Right lobe of liver (tissue), 6 donors: ENCODE results near the gene HOXA11. TPM values are rescaled to one million over a fixed set of nuclear protein-coding genes. Genes with fewer than 3 reads are reported as not detected.

Experiments used
- ATAC-seq, 4 donors: fragments of 200-7000 bp; cut with Tn5 transposase; one replicate each; pipeline ENCODE4 v1.9.1; 2020; ENCODE audit warnings: mild to moderate bottlenecking in 4 of 4, moderate library complexity in 4 of 4
- DNase-seq, 3 donors: peaks; one replicate each; pipeline ENCODE4 v3.0.0-alpha.2; 2020
- H3K27ac ChIP-seq, 3 donors: fragments of 200-600 bp; one replicate each; pipeline ENCODE4 v1.8.0; 2022
- H3K27me3 ChIP-seq, 2 donors: fragments of 200-600 bp; one replicate each; pipeline ENCODE4 v1.8.0; 2022
- H3K36me3 ChIP-seq, 4 donors: fragments of 200-600 bp; sonication (generic) in 1 of 4; one replicate each; pipeline versions ENCODE4 v1.5.1 to v1.8.0; 2017 to 2022; ENCODE audit warnings: control low read depth in 1 of 4
- H3K4me1 ChIP-seq, 4 donors: fragments of 200-600 bp; sonication (generic) in 1 of 4; one replicate each; pipeline versions ENCODE4 v1.5.1 to v1.8.0; 2017 to 2022; ENCODE audit warnings: control low read depth in 1 of 4
- H3K4me3 ChIP-seq, 3 donors: fragments of 200-600 bp; one replicate each; pipeline ENCODE4 v1.8.0; 2022
- H3K9me3 ChIP-seq, 4 donors: fragments of 200-600 bp; sonication (generic) in 1 of 4; one replicate each; pipeline versions ENCODE4 v1.5.1 to v1.8.0; 2017 to 2022; ENCODE audit warnings: control low read depth in 1 of 4
- POLR2A ChIP-seq: fragments of 450-650 bp; IDR thresholded peaks from one replicate; pipeline ENCODE4 v1.6.1; 2017; ENCODE audit warnings: antibody characterized with exemption, mild to moderate bottlenecking
- WGBS: methylation state at CpG from one replicate; pipeline ENCODE4 v1.1.6; 2018; ENCODE audit warnings: low coverage, low lambda C conversion rate; ENCODE audit not compliant: insufficient coverage; ENCODE audit errors: missing lambda C conversion rate; 5-methylcytosine and 5-hydroxymethylcytosine counted together
- intact Hi-C, 2 donors: fragments of 100-400 bp; cut with DNase I; formaldehyde crosslinking; loops; one replicate each; pipeline versions ENCODE4 v1.11.2 to v1.14.1; 2022
- total RNA-seq, 6 experiments: library from RNA; depleted of rRNA in 2 of 6; stranded (reverse); fragments of >200 nt in 2 of 6; fragmentation: NEBNext Ultra II Directional in 3 of 6; extraction: Animal tissue kit (Norgen Biotek cat#: 25700) in 3 of 6; gene quantifications; one replicate each; pipeline versions ENCODE4 v1.1.0 to v1.2.4, GENCODE V29; 2016 to 2023
- TF ChIP-seq, protein P1 (sequence below), 4 donors: fragments of 200-600 bp in 3 of 4; fragments of 450-650 bp in 1 of 4; IDR thresholded peaks; one replicate each; pipeline versions ENCODE4 v1.5.1 to v1.8.0; 2016 to 2022; ENCODE audit warnings: antibody characterized with exemption in 4 of 4, mild to moderate bottlenecking in 2 of 4
- donor health status: DM: no; HTN: yes; CAD: no.
- donor health status: DM: no; HTN: no; CAD: no.
- donor health status: DM: no; HTN: no; CAD: no.
- donor health status: DM: no; HTN: yes; CAD: no.
- donor health status: DM: no; HTN: yes; CAD: no.

The HOXA11 gene
- total RNA-seq, 6 experiments from 2014 or later, result not detected

DNA sequence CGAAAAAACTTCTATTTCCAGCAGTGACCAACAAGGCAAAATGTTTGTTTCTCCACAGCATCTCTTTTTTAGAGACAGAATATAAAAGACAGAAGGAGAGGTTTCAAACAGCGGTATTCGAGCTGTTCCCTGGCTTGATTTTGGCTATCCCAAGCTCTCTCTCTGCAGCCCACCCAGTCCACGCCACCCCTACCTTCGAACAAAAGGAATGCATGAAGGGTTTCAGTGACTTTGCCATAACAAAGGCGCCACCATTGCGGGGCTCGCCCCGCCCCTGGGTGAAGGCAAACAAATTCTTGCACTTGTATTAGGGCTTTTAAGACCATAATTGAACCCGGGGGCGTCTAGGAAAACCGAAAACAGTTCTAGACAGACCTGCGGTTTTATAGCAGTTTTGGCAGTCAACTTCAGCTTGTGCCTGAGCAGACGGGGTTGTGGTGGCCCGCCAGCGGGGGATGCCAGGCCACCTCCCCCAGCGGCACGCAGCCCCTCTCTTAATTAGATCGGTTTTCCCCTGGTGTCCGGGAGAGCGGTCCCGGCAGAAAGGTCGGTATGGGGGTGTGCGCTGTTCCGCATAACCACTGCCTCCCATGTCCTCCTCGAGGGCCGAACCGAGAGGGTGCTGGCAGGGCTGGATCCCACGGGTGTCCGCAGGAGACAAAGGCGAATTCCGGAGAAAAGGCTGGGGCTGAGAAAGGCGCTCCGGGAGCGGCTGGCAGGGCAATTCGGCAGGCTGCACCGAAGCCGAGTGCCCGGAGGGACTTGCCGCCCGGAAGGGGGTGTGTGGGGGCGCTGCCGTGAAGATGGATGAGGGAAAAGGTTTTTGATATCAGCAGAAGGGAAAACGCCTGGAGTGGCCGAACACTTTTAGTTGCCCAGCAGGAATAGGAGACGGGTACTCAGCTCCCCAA is 2.7 kb upstream of the HOXA11 start:
- Histone ChIP-seq H3K36me3 (no peaks in the 10 kb centered on the region), H3K9me3 (no peaks in the 10 kb centered on the region), H3K27ac (no peak overlapping the region), H3K4me3 (no peak overlapping the region), H3K27me3 (peaks cover 17 to 88% of the 10 kb centered on the region in 2 donors), H3K4me1 (peaks cover 0 to 25% (median 2%) of the 10 kb centered on the region in 4 donors)
- TF ChIP-seq, protein P1, sequence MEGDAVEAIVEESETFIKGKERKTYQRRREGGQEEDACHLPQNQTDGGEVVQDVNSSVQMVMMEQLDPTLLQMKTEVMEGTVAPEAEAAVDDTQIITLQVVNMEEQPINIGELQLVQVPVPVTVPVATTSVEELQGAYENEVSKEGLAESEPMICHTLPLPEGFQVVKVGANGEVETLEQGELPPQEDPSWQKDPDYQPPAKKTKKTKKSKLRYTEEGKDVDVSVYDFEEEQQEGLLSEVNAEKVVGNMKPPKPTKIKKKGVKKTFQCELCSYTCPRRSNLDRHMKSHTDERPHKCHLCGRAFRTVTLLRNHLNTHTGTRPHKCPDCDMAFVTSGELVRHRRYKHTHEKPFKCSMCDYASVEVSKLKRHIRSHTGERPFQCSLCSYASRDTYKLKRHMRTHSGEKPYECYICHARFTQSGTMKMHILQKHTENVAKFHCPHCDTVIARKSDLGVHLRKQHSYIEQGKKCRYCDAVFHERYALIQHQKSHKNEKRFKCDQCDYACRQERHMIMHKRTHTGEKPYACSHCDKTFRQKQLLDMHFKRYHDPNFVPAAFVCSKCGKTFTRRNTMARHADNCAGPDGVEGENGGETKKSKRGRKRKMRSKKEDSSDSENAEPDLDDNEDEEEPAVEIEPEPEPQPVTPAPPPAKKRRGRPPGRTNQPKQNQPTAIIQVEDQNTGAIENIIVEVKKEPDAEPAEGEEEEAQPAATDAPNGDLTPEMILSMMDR (IDR thresholded peaks at IDR 0.05), result no peak
- TF ChIP-seq POLR2A, result no peak
- DNase-seq, result peak in 2 of 3 donors; percentile 32 to 36
- no peak for ATAC-seq
- WGBS, result 5% methylated on average over 38 of the region's 46 CpGs
- intact Hi-C loops, result no loop called here

DNA sequence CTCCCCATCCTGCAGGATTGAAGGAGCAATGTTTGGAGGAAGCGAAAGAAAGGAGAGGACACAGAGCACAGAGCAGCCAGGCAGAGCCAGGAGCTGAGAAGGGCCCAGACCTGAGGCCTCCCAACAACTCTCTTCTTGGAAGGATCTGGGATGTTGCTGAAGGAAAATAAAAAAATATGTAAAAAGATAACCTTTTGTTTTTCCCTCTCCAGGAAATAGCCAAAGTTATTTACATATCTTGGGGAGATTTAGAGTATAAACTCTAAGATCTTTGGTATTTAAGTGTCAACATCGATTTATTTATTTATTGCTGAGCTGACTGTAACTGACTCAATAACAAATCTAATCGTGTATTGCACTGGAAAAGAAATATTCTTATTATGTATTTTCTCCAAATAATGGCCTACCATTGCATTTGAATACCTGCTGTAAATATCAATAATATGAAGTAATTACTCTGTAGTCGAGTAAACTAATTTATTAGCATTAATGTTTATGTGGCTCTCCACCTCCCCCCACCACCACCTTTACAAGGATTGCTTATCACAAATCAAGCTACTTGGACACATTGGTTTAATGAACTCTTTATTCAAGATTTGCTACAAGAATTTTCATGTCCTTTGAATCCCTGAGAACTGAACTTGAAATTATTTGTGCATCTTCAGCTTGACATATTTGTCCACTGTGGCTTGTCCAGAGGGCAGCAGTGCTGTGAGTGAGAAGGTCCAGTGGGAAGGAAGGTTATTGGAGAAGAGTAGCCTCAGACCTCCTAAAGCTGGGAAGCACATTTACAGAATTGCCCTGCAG is 1.8 kb upstream of the HOXA11 start:
- intact Hi-C loops, result no loop called here
- H3K27me3 ChIP-seq, result peaks cover 22 to 92% of the 10 kb centered on the region in 2 donors
- peaks cover 0 to 20% (median under 1%) of the 10 kb centered on the region in 4 donors for H3K4me1 ChIP-seq
- no peak for DNase-seq
- H3K4me3 ChIP-seq, result no peak overlapping the region
- H3K27ac ChIP-seq, result no peak overlapping the region
- no peak for ATAC-seq
- no peaks in the 10 kb centered on the region for H3K36me3 ChIP-seq
- 16% methylated on average over 4 of the region's 4 CpGs for WGBS
- H3K9me3 ChIP-seq, result no peaks in the 10 kb centered on the region
- no peak for TF ChIP-seq POLR2A
- TF ChIP-seq, protein P1 (IDR thresholded peaks at IDR 0.05), result no peak

DNA sequence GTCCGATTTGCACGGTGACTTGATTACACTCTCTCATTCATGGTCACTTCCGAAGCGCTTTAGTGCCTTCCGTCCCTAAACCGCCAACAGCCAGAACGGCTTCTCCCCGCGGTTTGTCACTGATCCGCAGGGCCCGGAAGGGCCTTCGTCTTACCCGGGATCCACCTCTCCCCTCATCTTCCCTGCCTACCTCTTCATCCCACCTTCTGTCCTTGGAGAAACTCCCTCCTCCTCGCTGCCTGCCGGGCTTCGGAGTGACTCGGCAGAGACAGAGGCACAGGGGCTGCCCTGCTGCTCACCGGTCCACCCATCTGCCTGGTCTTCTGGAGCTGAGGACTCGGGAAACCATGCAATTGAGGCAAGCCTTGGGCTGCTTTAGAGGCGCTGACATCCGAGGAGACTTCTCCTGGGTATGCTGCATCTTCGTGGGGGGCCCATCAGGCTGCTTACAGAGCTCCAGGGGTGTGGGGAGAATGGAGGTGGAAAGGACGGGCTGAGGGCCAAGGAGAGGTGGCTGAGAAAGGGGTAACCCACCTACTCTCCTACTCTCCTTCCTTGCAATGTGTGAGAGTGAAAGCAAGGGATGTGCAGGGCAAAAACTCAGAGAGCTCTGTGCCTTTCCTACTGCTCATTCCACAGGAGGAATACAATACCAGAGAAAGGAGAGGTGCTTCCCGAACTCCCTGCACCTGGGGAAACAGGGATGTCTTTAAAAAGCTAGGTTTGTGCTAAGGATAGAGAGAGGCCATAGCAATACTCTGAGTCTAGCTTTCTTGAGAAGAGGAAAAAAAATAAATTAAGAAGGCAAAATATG is 1.0 kb upstream of the HOXA11 start:
- intact Hi-C loops, result no loop called here
- 5% methylated on average over 16 of the region's 24 CpGs for WGBS
- TF ChIP-seq POLR2A, result no peak
- TF ChIP-seq, protein P1 (IDR thresholded peaks at IDR 0.05), result no peak
- H3K27ac ChIP-seq, result no peak overlapping the region
- H3K4me3 ChIP-seq, result no peak overlapping the region
- peak in 2 of 3 donors; percentile 27 to 31 for DNase-seq
- H3K9me3 ChIP-seq, result no peaks in the 10 kb centered on the region
- peaks cover 0 to 20% (median 0%) of the 10 kb centered on the region in 4 donors for H3K4me1 ChIP-seq
- peaks cover 22 to 87% of the 10 kb centered on the region in 2 donors for H3K27me3 ChIP-seq
- ATAC-seq, result no peak
- no peaks in the 10 kb centered on the region for H3K36me3 ChIP-seq
